SK-N-SH treated with all-trans-retinoic acid at 6 μM for 48 hours (cell line): ENCODE measurements around the gene DPP10.

Experiments used
- CSDC2 ChIP-seq: fragments of 250-450 bp; sonication (Bioruptor Pico); IDR thresholded peaks from 2 replicates; pipeline ENCODE4 v1.5.0; 2020; ENCODE audit warnings: mild to moderate bottlenecking, moderate library complexity
- ZNF70 ChIP-seq: fragments of 450-650 bp; formaldehyde crosslinking; IDR thresholded peaks from 2 replicates; pipeline ENCODE4 v1.5.0; 2020; ENCODE audit warnings: mild to moderate bottlenecking, moderate library complexity

- TF ChIP-seq ZNF70 (CRISPR knock-in tag), result no peak
- TF ChIP-seq CSDC2, result no peak
Measured at GRCh38 chr2:115887209-115887776, 1444.9 kb downstream of the DPP10 start.
